ENCODE data around the gene HTT.

HTT gene

GRCh38 chr4:3225936-3226335 is 151.5 kb downstream of the HTT start:
- H3K4me1 ChIP-seq (ENCODE audit: control insufficient read depth, insufficient read depth, low read length): no peaks in the 10 kb centered on the region
- peaks cover 48% of the 10 kb centered on the region for H3K36me3 ChIP-seq (ENCODE audit: control insufficient read depth, insufficient read depth, low read length)
- no peaks in the 10 kb centered on the region for H3K27me3 ChIP-seq (ENCODE audit: control insufficient read depth, insufficient read depth, low read length, poor library complexity, severe bottlenecking)
- H3K27ac ChIP-seq (ENCODE audit: insufficient read depth, low read depth, low read length, poor library complexity, severe bottlenecking): no peak overlapping the region
- no peak overlapping the region for H3K4me3 ChIP-seq (ENCODE audit: insufficient read depth, low read depth, low read length)
- H3K9me3 ChIP-seq (ENCODE audit: control insufficient read depth, low read length): no peaks in the 10 kb centered on the region
- 92 to 95% methylated on average over 9 of the region's 9 CpGs for WGBS, 2 experiments

- Histone ChIP-seq H3K27me3 (ENCODE audit: control insufficient read depth, insufficient read depth, low read length, poor library complexity, severe bottlenecking) (no peaks in the 10 kb centered on the region), H3K4me1 (ENCODE audit: control insufficient read depth, insufficient read depth, low read length) (no peaks in the 10 kb centered on the region), H3K4me3 (ENCODE audit: insufficient read depth, low read depth, low read length) (no peak overlapping the region), H3K36me3 (ENCODE audit: control insufficient read depth, insufficient read depth, low read length) (peaks cover 53% of the 10 kb centered on the region), H3K9me3 (ENCODE audit: control insufficient read depth, low read length) (no peaks in the 10 kb centered on the region), H3K27ac (ENCODE audit: insufficient read depth, low read depth, low read length, poor library complexity, severe bottlenecking) (no peak overlapping the region)
- 94 to 97% methylated on average over 9 of the region's 9 CpGs for WGBS, 2 experiments
These were observed 152.0 kb downstream of the HTT start for GRCh38 chr4:3226467-3226866.

- Histone ChIP-seq H3K4me1 (ENCODE audit: control insufficient read depth, insufficient read depth, low read length) (no peaks in the 10 kb centered on the region), H3K27ac (ENCODE audit: insufficient read depth, low read depth, low read length, poor library complexity, severe bottlenecking) (no peak overlapping the region), H3K27me3 (ENCODE audit: control insufficient read depth, insufficient read depth, low read length, poor library complexity, severe bottlenecking) (no peaks in the 10 kb centered on the region), H3K9me3 (ENCODE audit: control insufficient read depth, low read length) (no peaks in the 10 kb centered on the region), H3K4me3 (ENCODE audit: insufficient read depth, low read depth, low read length) (no peak overlapping the region), H3K36me3 (ENCODE audit: control insufficient read depth, insufficient read depth, low read length) (peaks cover 55% of the 10 kb centered on the region)
- 96 to 97% methylated on average over 6 of the region's 6 CpGs for WGBS, 2 experiments
These were observed 152.5 kb downstream of the HTT start for GRCh38 chr4:3226944-3227343.

- Histone ChIP-seq H3K9me3 (ENCODE audit: control insufficient read depth, low read length) (no peaks in the 10 kb centered on the region), H3K4me3 (ENCODE audit: insufficient read depth, low read depth, low read length) (no peak overlapping the region), H3K36me3 (ENCODE audit: control insufficient read depth, insufficient read depth, low read length) (peaks cover 51% of the 10 kb centered on the region), H3K27me3 (ENCODE audit: control insufficient read depth, insufficient read depth, low read length, poor library complexity, severe bottlenecking) (no peaks in the 10 kb centered on the region), H3K27ac (ENCODE audit: insufficient read depth, low read depth, low read length, poor library complexity, severe bottlenecking) (no peak overlapping the region), H3K4me1 (ENCODE audit: control insufficient read depth, insufficient read depth, low read length) (no peaks in the 10 kb centered on the region)
- WGBS, 2 experiments: 96 to 97% methylated on average over 23 of the region's 23 CpGs
These were observed 153.6 kb downstream of the HTT start for GRCh38 chr4:3227878-3228675.

GRCh38 chr4:3228881-3229280 is 154.4 kb downstream of the HTT start:
- Histone ChIP-seq H3K4me3 (ENCODE audit: insufficient read depth, low read depth, low read length) (no peak overlapping the region), H3K9me3 (ENCODE audit: control insufficient read depth, low read length) (no peaks in the 10 kb centered on the region), H3K27ac (ENCODE audit: insufficient read depth, low read depth, low read length, poor library complexity, severe bottlenecking) (no peak overlapping the region), H3K4me1 (ENCODE audit: control insufficient read depth, insufficient read depth, low read length) (no peaks in the 10 kb centered on the region), H3K36me3 (ENCODE audit: control insufficient read depth, insufficient read depth, low read length) (peaks cover 50% of the 10 kb centered on the region), H3K27me3 (ENCODE audit: control insufficient read depth, insufficient read depth, low read length, poor library complexity, severe bottlenecking) (no peaks in the 10 kb centered on the region)
- 81 to 90% methylated on average over 13 of the region's 13 CpGs for WGBS, 2 experiments

GRCh38 chr4:3229328-3229727 is 154.8 kb downstream of the HTT start:
- 93 to 96% methylated on average over 9 of the region's 9 CpGs for WGBS, 2 experiments
- peaks cover 53% of the 10 kb centered on the region for H3K36me3 ChIP-seq (ENCODE audit: control insufficient read depth, insufficient read depth, low read length)
- H3K4me3 ChIP-seq (ENCODE audit: insufficient read depth, low read depth, low read length): no peak overlapping the region
- no peaks in the 10 kb centered on the region for H3K9me3 ChIP-seq (ENCODE audit: control insufficient read depth, low read length)
- H3K27me3 ChIP-seq (ENCODE audit: control insufficient read depth, insufficient read depth, low read length, poor library complexity, severe bottlenecking): no peaks in the 10 kb centered on the region
- H3K27ac ChIP-seq (ENCODE audit: insufficient read depth, low read depth, low read length, poor library complexity, severe bottlenecking): no peak overlapping the region
- H3K4me1 ChIP-seq (ENCODE audit: control insufficient read depth, insufficient read depth, low read length): no peaks in the 10 kb centered on the region

GRCh38 chr4:3229964-3230363 is 155.5 kb downstream of the HTT start:
- H3K4me3 ChIP-seq (ENCODE audit: insufficient read depth, low read depth, low read length): no peak overlapping the region
- H3K4me1 ChIP-seq (ENCODE audit: control insufficient read depth, insufficient read depth, low read length): no peaks in the 10 kb centered on the region
- peaks cover 55% of the 10 kb centered on the region for H3K36me3 ChIP-seq (ENCODE audit: control insufficient read depth, insufficient read depth, low read length)
- whole genome bisulfite sequencing, 2 experiments: 97% methylated on average over 17 of the region's 17 CpGs
- no peaks in the 10 kb centered on the region for H3K27me3 ChIP-seq (ENCODE audit: control insufficient read depth, insufficient read depth, low read length, poor library complexity, severe bottlenecking)
- no peaks in the 10 kb centered on the region for H3K9me3 ChIP-seq (ENCODE audit: control insufficient read depth, low read length)
- no peak overlapping the region for H3K27ac ChIP-seq (ENCODE audit: insufficient read depth, low read depth, low read length, poor library complexity, severe bottlenecking)

- H3K9me3 ChIP-seq (ENCODE audit: control insufficient read depth, low read length): no peaks in the 10 kb centered on the region
- peaks cover 60% of the 10 kb centered on the region for H3K36me3 ChIP-seq (ENCODE audit: control insufficient read depth, insufficient read depth, low read length)
- no peaks in the 10 kb centered on the region for H3K27me3 ChIP-seq (ENCODE audit: control insufficient read depth, insufficient read depth, low read length, poor library complexity, severe bottlenecking)
- H3K4me3 ChIP-seq (ENCODE audit: insufficient read depth, low read depth, low read length): no peak overlapping the region
- no peak overlapping the region for H3K27ac ChIP-seq (ENCODE audit: insufficient read depth, low read depth, low read length, poor library complexity, severe bottlenecking)
- H3K4me1 ChIP-seq (ENCODE audit: control insufficient read depth, insufficient read depth, low read length): no peaks in the 10 kb centered on the region
- WGBS, 2 experiments: 95% methylated on average over 9 of the region's 9 CpGs
These were observed 157.0 kb downstream of the HTT start for GRCh38 chr4:3231471-3231870.

- peaks cover 59% of the 10 kb centered on the region for H3K36me3 ChIP-seq (ENCODE audit: control insufficient read depth, insufficient read depth, low read length)
- no peak overlapping the region for H3K27ac ChIP-seq (ENCODE audit: insufficient read depth, low read depth, low read length, poor library complexity, severe bottlenecking)
- H3K9me3 ChIP-seq (ENCODE audit: control insufficient read depth, low read length): no peaks in the 10 kb centered on the region
- H3K4me3 ChIP-seq (ENCODE audit: insufficient read depth, low read depth, low read length): no peak overlapping the region
- WGBS, 2 experiments: 93 to 94% methylated on average over 16 of the region's 16 CpGs
- no peaks in the 10 kb centered on the region for H3K4me1 ChIP-seq (ENCODE audit: control insufficient read depth, insufficient read depth, low read length)
- no peaks in the 10 kb centered on the region for H3K27me3 ChIP-seq (ENCODE audit: control insufficient read depth, insufficient read depth, low read length, poor library complexity, severe bottlenecking)
These were observed 157.5 kb downstream of the HTT start for GRCh38 chr4:3232001-3232400.

- H3K4me1 ChIP-seq (ENCODE audit: control insufficient read depth, insufficient read depth, low read length): no peaks in the 10 kb centered on the region
- H3K27ac ChIP-seq (ENCODE audit: insufficient read depth, low read depth, low read length, poor library complexity, severe bottlenecking): no peak overlapping the region
- no peaks in the 10 kb centered on the region for H3K27me3 ChIP-seq (ENCODE audit: control insufficient read depth, insufficient read depth, low read length, poor library complexity, severe bottlenecking)
- 92% methylated on average over 15 of the region's 15 CpGs for WGBS, 2 experiments
- peaks cover 59% of the 10 kb centered on the region for H3K36me3 ChIP-seq (ENCODE audit: control insufficient read depth, insufficient read depth, low read length)
- H3K9me3 ChIP-seq (ENCODE audit: control insufficient read depth, low read length): no peaks in the 10 kb centered on the region
- H3K4me3 ChIP-seq (ENCODE audit: insufficient read depth, low read depth, low read length): no peak overlapping the region
These were observed 158.4 kb downstream of the HTT start for GRCh38 chr4:3232871-3233271.

All from ectodermal cell (in vitro differentiated cells).